Suprapubic skin (tissue), 4 donors: Measurements from ENCODE around the gene MT2A. TPM values are rescaled to one million over a fixed set of nuclear protein-coding genes. Genes with fewer than 3 reads are reported as not detected.

ENCODE experiments used
- DNase-seq, 2 donors: peaks; one replicate each; pipeline ENCODE4 v3.0.0-alpha.2; 2019; ENCODE audit warnings: low spot score in 2 of 2
- H3K27ac ChIP-seq: fragments of 200-600 bp; sonication (generic); one replicate; pipeline ENCODE4 v1.5.1; 2019
- H3K27me3 ChIP-seq: fragments of 200-600 bp; sonication (generic); one replicate; pipeline ENCODE4 v1.5.1; 2019
- H3K36me3 ChIP-seq: fragments of 200-600 bp; sonication (generic); one replicate; pipeline ENCODE4 v1.5.1; 2019
- H3K4me1 ChIP-seq: fragments of 200-600 bp; sonication (generic); one replicate; pipeline ENCODE4 v1.5.1; 2019
- H3K4me3 ChIP-seq: fragments of 200-600 bp; sonication (generic); one replicate; pipeline ENCODE4 v1.5.1; 2019; ENCODE audit warnings: mild to moderate bottlenecking
- H3K9me3 ChIP-seq: fragments of 200-600 bp; sonication (generic); one replicate; pipeline ENCODE4 v1.5.1; 2019
- CTCF ChIP-seq, 2 donors: fragments of 200-600 bp in 1 of 2; fragments of 450-650 bp in 1 of 2; sonication (generic) in 1 of 2; IDR thresholded peaks; one replicate each; pipeline ENCODE4 v1.5.1; 2016 to 2019; ENCODE audit warnings: antibody characterized with exemption in 2 of 2, mild to moderate bottlenecking in 1 of 2, moderate library complexity in 1 of 2
- EP300 ChIP-seq: sonication (generic); formaldehyde crosslinking; IDR thresholded peaks from one replicate; pipeline ENCODE4 v1.6.1; 2017; ENCODE audit warnings: antibody characterized with exemption
- POLR2A ChIP-seq, 2 donors: fragments of 450-650 bp; IDR thresholded peaks; one replicate each; pipeline ENCODE4 v1.6.1; 2017; ENCODE audit warnings: antibody characterized with exemption in 2 of 2, mild to moderate bottlenecking in 2 of 2, moderate library complexity in 2 of 2
- POLR2AphosphoS5 ChIP-seq, 3 donors: sonication (generic); formaldehyde crosslinking; IDR thresholded peaks; one replicate each; pipeline ENCODE4 v1.6.1; 2017; ENCODE audit warnings: antibody characterized with exemption in 3 of 3
- WGBS: methylation state at CpG from one replicate; pipeline ENCODE4 v1.1.5; 2018; 5-methylcytosine and 5-hydroxymethylcytosine counted together
- total RNA-seq, 4 donors: library from RNA; depleted of rRNA; stranded (reverse); fragments of >200 nt; gene quantifications; one replicate each; pipeline ENCODE4 v1.1.0, GENCODE V29; 2016

MT2A gene
- total RNA-seq, 4 donors from 2014 or later = 375 to 1,014 (median 463) TPM

DNA sequence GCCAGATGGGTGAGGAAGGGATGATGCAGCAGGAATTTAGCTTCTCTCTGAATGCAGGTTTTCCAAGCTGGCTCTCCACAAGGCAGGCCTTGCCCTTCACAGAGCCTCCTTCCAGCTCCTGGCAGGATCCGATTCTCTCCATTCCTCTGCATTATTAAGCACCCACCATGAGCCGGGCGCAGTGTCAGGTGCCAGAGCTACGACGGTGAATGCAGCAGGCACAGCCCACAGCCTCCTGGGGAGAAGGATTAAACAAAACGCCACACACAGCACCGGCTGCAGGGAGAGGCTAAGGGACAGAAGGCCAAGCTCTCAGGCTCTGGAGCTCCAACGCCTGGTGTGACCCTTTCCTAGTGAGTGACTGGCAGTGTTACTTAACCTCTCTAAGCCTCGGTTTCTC, 7.1 kb upstream of the MT2A start:
- H3K36me3 ChIP-seq = no peaks in the 10 kb centered on the region
- H3K4me1 ChIP-seq = peaks cover 16% of the 10 kb centered on the region
- H3K9me3 ChIP-seq = no peaks in the 10 kb centered on the region
- no peak for DNase-seq
- H3K27me3 ChIP-seq = no peaks in the 10 kb centered on the region
- no peak overlapping the region for H3K4me3 ChIP-seq
- 78% methylated on average over 9 of the region's 9 CpGs for WGBS
- no peak overlapping the region for H3K27ac ChIP-seq
- TF ChIP-seq POLR2A (IDR thresholded peaks at IDR 0.05) = no peak
- no peak for TF ChIP-seq EP300
- TF ChIP-seq CTCF (IDR thresholded peaks at IDR 0.05) = no peak
- no peak for TF ChIP-seq POLR2AphosphoS5 (IDR thresholded peaks at IDR 0.05)

DNA sequence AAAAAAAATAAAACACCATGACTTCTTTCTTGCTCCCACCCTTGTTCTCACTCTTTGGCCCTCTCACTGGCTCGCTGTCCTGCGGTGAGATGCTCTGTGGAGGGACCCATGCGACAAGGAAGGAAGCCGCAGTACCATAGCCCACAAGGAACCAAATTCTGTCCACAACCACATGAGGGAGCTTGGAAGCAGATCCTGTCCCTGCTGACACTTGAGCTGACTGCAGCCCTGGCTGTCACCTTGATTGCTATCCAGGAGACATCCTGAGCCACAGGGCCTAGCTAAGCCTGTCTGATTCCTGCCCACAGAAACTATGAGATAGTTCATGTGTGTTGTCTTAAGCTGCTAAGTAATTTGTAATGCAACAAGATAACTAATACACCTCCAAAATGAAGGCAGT, 4.8 kb upstream of the MT2A start:
- Histone ChIP-seq H3K36me3 (no peaks in the 10 kb centered on the region), H3K4me1 (peaks cover 36% of the 10 kb centered on the region), H3K9me3 (no peaks in the 10 kb centered on the region), H3K27ac (no peak overlapping the region), H3K4me3 (no peak overlapping the region), H3K27me3 (no peaks in the 10 kb centered on the region)
- DNase-seq = no peak
- TF ChIP-seq CTCF (IDR thresholded peaks at IDR 0.05) (peak in 1 of 2 donors; percentile 29), EP300 (no peak), POLR2A (IDR thresholded peaks at IDR 0.05) (no peak), POLR2AphosphoS5 (IDR thresholded peaks at IDR 0.05) (no peak)
- 64% methylated on average over 4 of the region's 4 CpGs for WGBS

- TF ChIP-seq EP300 (no peak), POLR2AphosphoS5 (IDR thresholded peaks at IDR 0.05) (no peak), CTCF (IDR thresholded peaks at IDR 0.05) (no peak), POLR2A (IDR thresholded peaks at IDR 0.05) (no peak)
- Histone ChIP-seq H3K36me3 (no peaks in the 10 kb centered on the region), H3K27me3 (no peaks in the 10 kb centered on the region), H3K4me3 (no peak overlapping the region), H3K9me3 (no peaks in the 10 kb centered on the region), H3K4me1 (peaks cover 49% of the 10 kb centered on the region), H3K27ac (no peak overlapping the region)
- WGBS = 76% methylated on average over 4 of the region's 4 CpGs
- no peak for DNase-seq
Measured at GRCh38 chr16:56604966-56605365, 3.4 kb upstream of the MT2A start.

DNA sequence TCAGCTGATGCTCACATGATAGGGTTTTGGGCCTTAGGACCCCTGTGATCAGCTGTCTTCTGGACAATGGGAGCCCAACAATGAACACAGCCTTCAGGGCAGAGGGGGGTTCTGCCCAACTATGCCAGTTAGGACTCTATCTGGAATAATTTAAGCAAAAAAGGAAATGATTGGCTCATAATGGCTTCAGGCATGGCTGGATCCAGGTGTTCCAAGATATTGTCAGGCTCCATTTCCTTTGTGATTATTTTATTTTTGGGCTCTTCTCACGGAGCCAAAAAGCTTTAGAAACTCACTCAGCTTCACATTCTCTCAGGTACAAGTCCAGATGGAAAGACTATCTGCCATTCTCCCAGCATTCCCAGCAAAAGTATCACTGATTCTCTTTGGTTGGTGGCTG, 2.9 kb upstream of the MT2A start:
- peaks cover 55% of the 10 kb centered on the region for H3K4me1 ChIP-seq
- no peak for DNase-seq
- 61% methylated on average over 1 of the region's 1 CpG for WGBS
- H3K36me3 ChIP-seq = no peaks in the 10 kb centered on the region
- H3K27me3 ChIP-seq = no peaks in the 10 kb centered on the region
- peak overlapping the region; percentile 96 for H3K27ac ChIP-seq
- TF ChIP-seq EP300 (no peak), POLR2AphosphoS5 (IDR thresholded peaks at IDR 0.05) (no peak), CTCF (IDR thresholded peaks at IDR 0.05) (no peak), POLR2A (IDR thresholded peaks at IDR 0.05) (no peak)
- no peaks in the 10 kb centered on the region for H3K9me3 ChIP-seq
- H3K4me3 ChIP-seq = no peak overlapping the region

DNA sequence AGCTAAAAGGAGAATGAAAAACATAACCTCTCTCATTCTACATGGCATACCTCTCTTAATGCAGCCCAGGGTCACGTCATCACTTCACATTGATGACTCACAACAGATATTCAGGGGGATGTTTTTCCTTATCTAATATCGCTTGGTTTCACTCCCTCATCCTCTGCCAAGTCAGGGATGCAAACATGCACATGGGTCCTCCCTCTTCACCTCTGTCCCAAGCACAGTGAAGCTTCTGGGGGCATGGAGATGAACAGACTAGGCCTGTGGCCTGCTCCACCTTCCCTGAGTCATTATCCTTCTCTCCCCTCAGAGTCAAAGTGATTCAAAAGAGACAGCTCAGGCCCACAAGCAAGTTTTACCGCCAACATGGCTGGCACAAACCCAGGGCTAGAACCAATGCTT, 2.3 kb upstream of the MT2A start:
- Histone ChIP-seq H3K36me3 (no peaks in the 10 kb centered on the region), H3K9me3 (no peaks in the 10 kb centered on the region), H3K27me3 (no peaks in the 10 kb centered on the region), H3K4me1 (peaks cover 60% of the 10 kb centered on the region), H3K4me3 (no peak overlapping the region), H3K27ac (peak overlapping the region; percentile 96)
- no peak for TF ChIP-seq POLR2A (IDR thresholded peaks at IDR 0.05)
- no peak for TF ChIP-seq CTCF (IDR thresholded peaks at IDR 0.05)
- TF ChIP-seq EP300 = no peak
- no peak for TF ChIP-seq POLR2AphosphoS5 (IDR thresholded peaks at IDR 0.05)
- WGBS = 33% methylated on average over 3 of the region's 3 CpGs
- peak in 1 of 2 donors; percentile 87 for DNase-seq
